Activated naive CD4-positive, alpha-beta T cell treated with anti-CD3 and anti-CD28 coated beads, Interleukin-2, amount 10 ng/mL, durations not matched to agents 7 days and 5 days (primary cell): ENCODE results near the gene CNOT6.

Experiments used
- CTCF ChIA-PET: fragments of 350-600 bp; sonication (Branson Sonifier 250); formaldehyde crosslinking; loops from one replicate; lab custom pipeline; 2021; ENCODE audit warnings: antibody characterized with exemption; lab: Charles Lee
- DNase-seq: peaks from one replicate; pipeline ENCODE4 v3.0.0-alpha.2; 2020
- H3K27ac Mint-ChIP-seq: one replicate; pipeline ENCODE4 v1.8.0; 2021; ENCODE audit warnings: mild to moderate bottlenecking, moderate library complexity, mixed read lengths
- H3K27me3 Mint-ChIP-seq: one replicate; pipeline ENCODE4 v1.8.0; 2021; ENCODE audit warnings: mild to moderate bottlenecking, mixed read lengths
- H3K36me3 Mint-ChIP-seq: one replicate; pipeline ENCODE4 v1.8.0; 2021; ENCODE audit warnings: mixed read lengths
- H3K4me1 Mint-ChIP-seq: one replicate; pipeline ENCODE4 v1.8.0; 2021; ENCODE audit warnings: mixed read lengths
- H3K4me3 Mint-ChIP-seq: one replicate; pipeline ENCODE4 v1.8.0; 2021; ENCODE audit warnings: mild to moderate bottlenecking, moderate library complexity, mixed read lengths
- H3K9me3 Mint-ChIP-seq: one replicate; pipeline ENCODE4 v1.8.0; 2021; ENCODE audit warnings: mixed read lengths

Gene CNOT6

DNA sequence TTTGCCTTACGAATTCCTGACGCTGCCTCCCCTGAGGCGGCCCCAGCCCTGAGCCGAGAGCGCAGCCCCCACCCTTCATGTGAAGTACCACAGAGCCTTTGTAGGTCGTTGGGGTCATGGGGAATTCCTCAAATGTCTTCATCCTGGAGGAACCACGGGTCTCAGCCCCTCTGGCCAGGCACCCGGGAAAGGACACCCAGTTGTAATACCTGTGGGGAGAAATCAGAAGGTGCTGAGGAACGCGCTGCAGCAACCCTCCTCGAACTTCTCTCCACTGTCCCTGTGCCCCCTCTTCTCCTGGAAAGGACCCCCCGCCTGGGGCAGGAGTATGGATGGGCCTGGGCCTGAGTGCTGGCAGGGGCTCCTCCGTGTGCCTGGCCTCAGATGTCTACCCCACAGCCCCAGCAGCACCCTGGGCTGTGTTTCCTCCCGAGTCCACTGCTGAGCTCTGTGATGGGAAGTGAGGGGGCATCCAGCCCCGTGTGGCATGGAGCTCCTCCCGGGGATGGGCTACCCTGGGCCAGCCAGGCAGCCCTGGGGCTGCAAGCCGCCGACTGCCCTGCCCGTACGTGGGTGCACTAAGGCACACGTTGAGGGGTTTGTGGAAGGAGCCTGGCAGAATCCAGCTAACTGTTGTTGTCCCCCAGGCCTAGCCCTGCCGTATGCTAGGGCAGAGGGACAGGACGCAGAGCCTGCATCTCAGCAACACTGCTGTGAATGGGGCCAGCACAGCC, 115.8 kb downstream of the CNOT6 start:
- CTCF ChIA-PET = no interaction called here
- peaks cover 2% of the 10 kb centered on the region for H3K4me1 Mint-ChIP-seq
- no peak overlapping the region for H3K27ac Mint-ChIP-seq
- no peaks in the 10 kb centered on the region for H3K36me3 Mint-ChIP-seq
- DNase-seq = no peak
- no peaks in the 10 kb centered on the region for H3K9me3 Mint-ChIP-seq
- peaks cover 6% of the 10 kb centered on the region for H3K27me3 Mint-ChIP-seq
- H3K4me3 Mint-ChIP-seq = no peak overlapping the region

DNA sequence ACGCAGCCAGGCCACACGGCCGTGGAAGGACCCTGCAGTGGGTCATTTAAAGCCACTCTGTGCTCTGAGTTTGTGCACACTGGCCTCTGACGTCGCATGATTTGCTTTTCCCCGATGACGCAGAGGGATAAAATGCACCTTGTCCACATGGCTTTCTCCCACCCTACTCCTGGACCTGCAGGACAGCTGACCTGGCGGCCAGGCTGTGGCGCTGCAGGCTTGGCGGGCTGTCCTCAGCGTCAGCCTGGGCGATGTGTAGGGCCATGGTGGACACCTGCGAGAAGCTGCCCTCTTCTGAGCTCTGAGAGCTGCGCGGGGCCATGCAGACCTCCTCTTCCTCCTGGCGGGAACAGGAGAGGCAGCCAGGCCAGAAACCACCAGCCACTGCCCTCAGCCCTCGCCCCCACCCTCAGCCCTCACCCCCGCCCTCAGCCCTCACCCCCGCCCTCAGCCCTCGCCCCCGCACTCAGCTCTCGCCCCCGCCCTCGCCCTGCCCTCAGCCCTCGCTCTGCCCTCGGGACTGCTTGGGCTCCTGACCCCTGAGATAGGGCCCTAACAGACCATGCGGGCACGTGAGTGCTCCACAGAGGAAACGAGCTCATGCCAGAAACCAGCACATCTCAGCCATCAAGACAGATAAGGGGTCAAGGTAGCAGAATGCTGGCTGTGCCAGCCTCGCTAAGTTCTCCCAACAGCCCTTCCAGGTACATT, 117.1 kb downstream of the CNOT6 start:
- CTCF ChIA-PET = no interaction called here
- DNase-seq = no peak

DNA sequence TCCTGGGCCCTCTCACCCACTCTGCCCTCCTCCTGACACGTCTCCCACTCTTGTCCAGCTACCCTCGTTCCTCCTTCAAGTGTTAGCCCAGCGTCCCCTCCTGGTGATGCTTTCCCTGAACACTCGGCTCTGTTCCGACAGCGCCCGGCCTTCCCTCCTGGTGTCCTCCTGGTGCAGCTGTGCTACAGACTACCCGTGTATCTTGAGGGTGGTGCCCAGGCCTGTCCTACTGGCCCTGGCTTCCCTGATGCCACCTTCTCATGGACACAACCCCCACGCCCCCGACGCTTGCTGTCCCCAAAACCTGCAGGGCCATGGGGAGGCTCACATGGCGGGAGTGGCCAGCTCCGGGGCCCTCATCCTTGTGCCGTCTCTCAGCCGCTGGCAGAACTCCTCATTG, 118.5 kb downstream of the CNOT6 start:
- no peaks in the 10 kb centered on the region for H3K9me3 Mint-ChIP-seq
- H3K36me3 Mint-ChIP-seq = no peaks in the 10 kb centered on the region
- H3K4me1 Mint-ChIP-seq = peaks cover 2% of the 10 kb centered on the region
- no peak overlapping the region for H3K4me3 Mint-ChIP-seq
- no peak for DNase-seq
- CTCF ChIA-PET = interaction anchor here (1.5 kb wide), 1 partner anchor 10 kb away, joined by 4 read pairs; no protein-coding TSS in a partner anchor
- H3K27ac Mint-ChIP-seq = no peak overlapping the region
- no peaks in the 10 kb centered on the region for H3K27me3 Mint-ChIP-seq

More for the DNA sequence above, 117.1 kb downstream of the CNOT6 start:
- H3K9me3 Mint-ChIP-seq = no peaks in the 10 kb centered on the region
- H3K36me3 Mint-ChIP-seq = no peaks in the 10 kb centered on the region
- peaks cover 2% of the 10 kb centered on the region for H3K4me1 Mint-ChIP-seq
- no peak overlapping the region for H3K27ac Mint-ChIP-seq
- H3K27me3 Mint-ChIP-seq = no peaks in the 10 kb centered on the region
- no peak overlapping the region for H3K4me3 Mint-ChIP-seq

DNA sequence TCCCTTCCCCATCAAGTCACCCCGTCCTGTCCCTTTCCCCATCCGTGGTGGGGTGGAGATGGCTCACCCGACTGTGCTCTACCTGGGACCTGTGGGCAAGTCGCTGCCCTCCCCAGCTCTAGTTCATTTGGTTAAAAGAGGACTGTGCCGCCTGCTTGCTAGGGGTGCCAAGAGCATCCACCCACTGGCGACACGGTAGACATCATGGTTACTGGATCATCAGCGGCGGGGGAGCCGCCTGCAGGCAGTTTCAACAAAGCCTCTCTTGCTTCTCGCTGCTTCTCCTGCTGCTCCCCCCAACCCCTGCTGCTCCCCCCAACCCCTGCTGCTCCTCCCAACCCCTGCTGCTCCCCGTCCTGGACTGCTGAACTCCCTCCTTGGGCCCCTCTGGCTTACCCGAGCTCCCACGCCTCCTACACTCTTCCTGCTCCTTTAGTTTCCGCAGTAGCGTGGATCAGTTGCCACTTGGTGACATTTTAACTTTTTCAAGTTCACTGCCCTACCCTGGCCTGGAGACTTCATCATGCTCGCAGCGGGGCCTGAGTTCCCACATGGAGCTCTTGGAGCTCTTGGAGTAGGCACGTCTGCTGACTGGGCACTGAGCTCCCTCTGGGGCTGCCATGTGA, 119.1 kb downstream of the CNOT6 start:
- H3K9me3 Mint-ChIP-seq = no peaks in the 10 kb centered on the region
- no peak overlapping the region for H3K27ac Mint-ChIP-seq
- H3K4me1 Mint-ChIP-seq = peaks cover under 1% of the 10 kb centered on the region
- H3K27me3 Mint-ChIP-seq = peaks cover 2% of the 10 kb centered on the region
- CTCF ChIA-PET = interaction anchor here (1.5 kb wide), 1 partner anchor 10 kb away, joined by 4 read pairs; no protein-coding TSS in a partner anchor
- no peak for DNase-seq
- no peak overlapping the region for H3K4me3 Mint-ChIP-seq
- no peaks in the 10 kb centered on the region for H3K36me3 Mint-ChIP-seq

DNA sequence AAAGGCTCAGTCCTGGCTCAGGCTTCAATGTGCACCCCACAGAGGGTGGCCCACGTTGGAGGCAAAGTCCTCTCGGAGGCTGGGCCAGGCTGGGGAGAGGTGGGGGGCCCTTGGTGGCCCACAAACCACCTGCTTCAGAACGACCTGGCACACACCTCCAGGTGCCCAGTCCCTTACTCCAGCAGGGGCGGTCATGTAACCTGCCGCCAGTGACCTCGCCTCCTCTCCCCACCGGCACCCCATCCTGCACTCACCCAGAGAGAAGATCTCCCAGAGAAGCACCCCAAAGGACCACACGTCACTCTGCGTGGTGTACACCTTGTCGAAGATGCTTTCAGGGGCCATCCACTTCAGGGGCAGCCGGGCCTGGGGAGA, 119.6 kb downstream of the CNOT6 start:
- peaks cover 6% of the 10 kb centered on the region for H3K27me3 Mint-ChIP-seq
- H3K36me3 Mint-ChIP-seq = no peaks in the 10 kb centered on the region
- CTCF ChIA-PET = no interaction called here
- no peak overlapping the region for H3K27ac Mint-ChIP-seq
- H3K9me3 Mint-ChIP-seq = no peaks in the 10 kb centered on the region
- H3K4me1 Mint-ChIP-seq = peaks cover 2% of the 10 kb centered on the region
- H3K4me3 Mint-ChIP-seq = no peak overlapping the region
- no peak for DNase-seq

DNA sequence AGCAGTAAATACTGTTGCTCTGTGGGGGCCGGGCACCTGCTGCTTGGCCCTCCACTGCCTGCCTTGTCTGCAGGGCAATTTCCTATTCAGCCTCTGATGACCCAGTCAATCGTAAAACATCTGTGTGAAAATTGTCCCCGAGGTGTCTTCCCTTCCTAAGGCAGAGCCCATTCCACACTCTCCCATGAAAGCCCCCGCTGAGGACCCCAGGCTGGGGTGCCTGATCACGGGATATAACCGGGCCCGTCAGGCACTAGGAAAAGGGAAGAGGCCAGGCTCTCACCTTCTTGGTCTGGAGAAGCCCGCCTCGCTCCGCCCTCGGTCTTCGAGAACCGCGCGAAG, 124.3 kb downstream of the CNOT6 start:
- peaks cover 9% of the 10 kb centered on the region for H3K4me1 Mint-ChIP-seq
- peak overlapping the region; percentile 49 for H3K4me3 Mint-ChIP-seq
- H3K27ac Mint-ChIP-seq = no peak overlapping the region
- H3K9me3 Mint-ChIP-seq = no peaks in the 10 kb centered on the region
- DNase-seq = no peak
- no peaks in the 10 kb centered on the region for H3K36me3 Mint-ChIP-seq
- H3K27me3 Mint-ChIP-seq = peaks cover 6% of the 10 kb centered on the region
- CTCF ChIA-PET = interaction anchor here (0.7 to 1.7 kb wide), 6 partner anchors 12 to 151 kb away, joined by 3 to 10 read pairs (median 4); no protein-coding TSS in a partner anchor

DNA sequence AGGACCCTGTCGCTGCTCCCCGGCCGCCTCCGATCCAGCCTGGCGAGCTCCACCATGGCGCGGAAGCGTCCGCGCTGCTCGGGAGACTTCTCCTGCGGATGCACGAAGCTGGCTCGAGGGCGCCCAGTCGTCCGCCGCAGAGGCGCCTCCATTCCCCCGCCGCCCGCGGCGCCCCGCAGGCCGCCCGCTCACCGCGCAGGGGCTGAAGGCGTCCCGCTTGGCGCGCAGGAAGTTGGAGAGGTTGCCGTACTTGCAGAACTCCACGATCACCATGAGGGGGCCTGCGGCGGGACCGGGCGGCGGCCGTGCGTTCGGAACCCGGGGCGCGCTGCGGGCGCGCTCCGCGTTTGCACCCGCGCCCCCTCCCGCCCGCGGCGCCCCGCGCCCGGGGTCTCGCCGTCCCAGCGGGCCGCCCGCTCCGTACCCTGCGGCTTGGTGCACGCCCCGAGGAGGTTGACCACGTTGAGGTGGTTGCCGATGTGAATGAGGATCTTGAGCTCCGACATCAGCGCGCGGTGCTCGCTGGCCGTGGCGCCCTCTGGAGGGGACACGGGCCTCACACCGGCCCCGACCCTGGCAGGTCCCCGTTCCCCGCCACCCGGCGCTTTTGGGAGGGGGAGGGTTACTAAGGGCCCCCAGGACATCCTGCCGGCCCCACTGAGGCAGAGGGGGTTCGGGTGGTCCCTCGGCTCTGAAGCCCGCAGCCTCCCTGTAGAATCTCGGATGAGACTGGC, 124.8 kb downstream of the CNOT6 start:
- no peaks in the 10 kb centered on the region for H3K9me3 Mint-ChIP-seq

DNA sequence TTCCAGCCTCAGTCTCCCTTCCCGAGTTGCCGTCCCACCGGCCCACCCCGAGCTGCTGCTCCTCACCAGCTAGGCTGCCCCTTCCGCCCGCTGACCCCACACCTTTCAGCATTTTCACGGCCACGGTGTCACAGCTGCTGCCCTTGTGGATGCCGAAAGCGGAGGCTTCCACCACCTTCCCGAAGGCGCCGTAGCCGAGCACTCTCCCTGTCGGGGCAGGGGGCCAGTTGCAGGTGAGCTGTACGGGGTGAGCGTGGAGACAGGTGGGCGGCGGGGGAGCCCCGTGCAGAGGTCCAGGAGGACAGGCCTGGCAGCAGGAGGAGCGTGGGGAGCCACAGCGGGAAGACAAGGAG, 125.4 kb downstream of the CNOT6 start:
- Mint-ChIP-seq H3K36me3 (no peaks in the 10 kb centered on the region), H3K27me3 (peaks cover 6% of the 10 kb centered on the region), H3K9me3 (no peaks in the 10 kb centered on the region), H3K4me3 (no peak overlapping the region), H3K4me1 (peaks cover 13% of the 10 kb centered on the region), H3K27ac (no peak overlapping the region)
- CTCF ChIA-PET = interaction anchor here (0.9 to 1.7 kb wide), 6 partner anchors 13 to 152 kb away, joined by 3 to 10 read pairs (median 4); no protein-coding TSS in a partner anchor
- DNase-seq = no peak

More for the DNA sequence above, 124.8 kb downstream of the CNOT6 start:
- CTCF ChIA-PET = interaction anchor here (0.7 to 1.7 kb wide), 7 partner anchors 12 to 151 kb away, joined by 3 to 10 read pairs (median 4); no protein-coding TSS in a partner anchor
- Mint-ChIP-seq H3K4me3 (peak overlapping the region; percentile 53), H3K27ac (no peak overlapping the region), H3K36me3 (no peaks in the 10 kb centered on the region), H3K4me1 (peaks cover 13% of the 10 kb centered on the region), H3K27me3 (peaks cover 6% of the 10 kb centered on the region)
- DNase-seq = peak; percentile 68

DNA sequence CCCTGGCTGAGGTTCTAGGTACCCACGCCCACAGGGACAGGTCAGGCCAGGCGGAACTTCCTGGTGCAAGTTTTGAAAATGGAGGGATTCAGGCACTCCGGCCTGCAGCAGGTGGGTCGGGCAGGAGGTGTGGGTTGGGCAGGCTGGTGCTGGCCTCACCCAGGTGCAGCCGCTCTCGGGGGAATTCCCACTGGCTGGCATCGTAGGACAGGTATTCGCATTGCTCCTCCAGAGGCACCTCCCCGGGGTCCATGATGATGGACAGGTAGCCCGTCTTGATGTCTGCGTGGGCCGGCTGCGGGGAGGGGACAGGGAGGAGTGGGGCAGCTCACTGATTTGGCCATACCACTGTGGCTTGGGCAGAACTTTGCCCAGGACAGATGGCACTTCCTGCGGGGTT, 125.8 kb downstream of the CNOT6 start:
- Mint-ChIP-seq H3K9me3 (no peaks in the 10 kb centered on the region), H3K27me3 (peaks cover 6% of the 10 kb centered on the region), H3K27ac (no peak overlapping the region), H3K36me3 (no peaks in the 10 kb centered on the region), H3K4me3 (no peak overlapping the region), H3K4me1 (peaks cover 16% of the 10 kb centered on the region)
- CTCF ChIA-PET = interaction anchor here (1.2 to 1.7 kb wide), 3 partner anchors 13 to 71 kb away, joined by 4 to 10 read pairs (median 6); no protein-coding TSS in a partner anchor
- DNase-seq = no peak

DNA sequence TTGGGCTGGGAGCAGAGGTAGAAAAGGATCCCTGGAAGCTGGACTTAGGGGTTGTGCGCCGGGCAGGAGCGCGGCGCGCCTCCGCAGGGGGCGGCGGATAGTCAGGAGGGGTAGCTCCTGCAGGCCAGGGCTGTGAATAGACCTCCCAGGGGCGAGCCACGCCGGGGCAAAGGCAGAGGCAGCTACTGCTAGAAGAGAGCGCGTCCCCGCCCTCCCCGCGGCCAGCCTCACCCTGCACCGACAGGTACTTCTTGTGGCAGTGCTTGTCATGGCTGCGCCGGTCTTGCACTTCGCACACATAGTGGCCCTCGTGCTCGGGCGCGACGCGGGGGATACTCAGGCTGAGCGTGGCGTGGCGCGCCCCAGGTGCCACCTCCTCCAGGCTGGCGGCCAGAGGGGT, 127.1 kb downstream of the CNOT6 start:
- Mint-ChIP-seq H3K36me3 (no peaks in the 10 kb centered on the region), H3K4me3 (no peak overlapping the region), H3K9me3 (no peaks in the 10 kb centered on the region), H3K27ac (no peak overlapping the region), H3K27me3 (peaks cover 6% of the 10 kb centered on the region), H3K4me1 (peaks cover 16% of the 10 kb centered on the region)
- CTCF ChIA-PET = no interaction called here
- no peak for DNase-seq

DNA sequence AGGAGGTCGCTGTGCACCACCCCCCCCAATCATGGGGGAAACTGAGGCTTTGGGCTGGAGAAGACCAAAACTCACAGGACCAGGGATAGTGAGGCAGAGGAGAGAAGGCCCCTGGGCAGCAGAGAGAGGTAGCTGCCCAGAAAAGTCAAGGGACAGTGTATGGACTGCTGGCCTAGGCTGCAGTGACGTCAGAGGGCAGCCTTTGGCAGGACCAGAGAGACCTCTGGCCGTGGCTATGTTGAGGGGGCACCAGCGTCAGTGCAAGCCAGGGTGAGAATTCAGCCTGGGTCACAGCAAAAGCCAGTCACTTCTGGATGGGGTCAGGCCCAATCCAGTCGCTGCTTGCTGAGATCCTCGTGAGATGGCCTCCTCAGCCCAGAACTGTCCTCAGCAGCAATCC, 128.7 kb downstream of the CNOT6 start:
- Mint-ChIP-seq H3K4me1 (peaks cover 16% of the 10 kb centered on the region), H3K9me3 (no peaks in the 10 kb centered on the region), H3K27ac (peak overlapping the region; percentile 19), H3K4me3 (no peak overlapping the region), H3K36me3 (no peaks in the 10 kb centered on the region), H3K27me3 (peaks cover 6% of the 10 kb centered on the region)
- CTCF ChIA-PET = no interaction called here
- no peak for DNase-seq

DNA sequence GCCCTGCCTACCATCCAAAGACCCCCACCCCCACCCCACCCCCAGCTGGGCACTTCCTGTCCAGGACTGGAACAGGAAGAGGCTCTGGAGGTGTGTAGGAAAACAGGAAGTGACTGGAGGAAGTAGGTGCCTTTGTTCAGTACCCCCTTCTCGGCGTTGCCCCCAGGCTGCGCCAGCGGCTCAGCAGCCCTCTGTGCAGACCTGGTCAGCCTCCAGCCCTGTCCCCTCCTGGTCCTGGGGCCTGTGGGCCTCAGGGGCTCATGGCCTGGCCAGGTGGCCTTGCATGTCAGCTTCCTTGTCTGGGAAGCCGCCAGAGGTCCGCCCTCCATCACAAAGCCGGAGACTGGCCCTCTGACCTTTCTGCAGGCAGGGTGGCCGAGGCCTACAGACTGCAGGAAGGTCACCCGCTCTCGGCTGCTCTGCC, 129.2 kb downstream of the CNOT6 start:
- no peaks in the 10 kb centered on the region for H3K36me3 Mint-ChIP-seq
- H3K4me1 Mint-ChIP-seq = peaks cover 15% of the 10 kb centered on the region
- CTCF ChIA-PET = no interaction called here
- H3K27ac Mint-ChIP-seq = no peak overlapping the region
- no peak for DNase-seq
- no peak overlapping the region for H3K4me3 Mint-ChIP-seq
- peaks cover 4% of the 10 kb centered on the region for H3K27me3 Mint-ChIP-seq
- H3K9me3 Mint-ChIP-seq = no peaks in the 10 kb centered on the region

DNA sequence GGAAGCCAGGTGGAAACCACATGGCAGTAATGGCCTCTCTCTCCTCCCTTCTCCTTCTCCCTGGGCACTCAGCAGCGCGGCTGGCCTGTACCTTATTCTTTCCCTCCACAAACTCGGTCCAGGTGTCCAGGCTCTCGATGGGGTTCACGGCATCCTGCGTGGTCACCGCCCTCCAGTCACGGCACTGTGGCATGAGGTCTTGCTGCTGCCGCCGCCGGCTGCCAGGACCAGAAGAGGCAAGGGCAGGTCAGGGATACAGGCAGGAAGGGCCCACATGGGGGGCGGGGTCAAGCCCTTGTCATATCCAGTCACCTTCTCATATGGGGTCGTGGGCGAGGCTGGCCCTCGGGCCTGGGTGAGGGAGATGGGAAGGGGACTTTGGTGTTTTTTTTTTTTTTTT, 129.7 kb downstream of the CNOT6 start:
- Mint-ChIP-seq H3K36me3 (no peaks in the 10 kb centered on the region), H3K27ac (peak overlapping the region; percentile 58), H3K9me3 (no peaks in the 10 kb centered on the region), H3K27me3 (no peaks in the 10 kb centered on the region), H3K4me1 (peaks cover 14% of the 10 kb centered on the region), H3K4me3 (no peak overlapping the region)
- CTCF ChIA-PET = no interaction called here
- no peak for DNase-seq

DNA sequence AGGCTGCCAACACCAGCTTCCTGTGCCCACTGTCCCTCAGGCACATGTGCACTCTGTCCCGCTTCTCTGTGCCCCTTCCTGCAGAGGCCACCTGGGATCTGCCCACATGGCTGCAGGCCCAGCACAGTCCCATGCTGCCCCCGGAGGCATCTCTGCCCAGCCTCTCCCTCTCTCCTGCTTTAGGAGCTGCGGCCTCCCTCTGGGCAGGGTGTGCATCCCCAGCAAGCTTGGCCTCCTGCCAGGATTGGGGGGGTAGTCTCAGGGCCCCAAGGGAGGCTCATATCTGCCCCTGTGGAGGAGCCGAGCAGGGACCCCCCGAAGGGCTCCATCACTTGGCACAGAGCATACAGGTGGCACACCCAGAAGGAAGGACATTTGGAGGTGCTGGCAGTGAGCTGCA, 130.4 kb downstream of the CNOT6 start:
- CTCF ChIA-PET = no interaction called here
- no peaks in the 10 kb centered on the region for H3K27me3 Mint-ChIP-seq
- no peak overlapping the region for H3K27ac Mint-ChIP-seq
- H3K9me3 Mint-ChIP-seq = no peaks in the 10 kb centered on the region
- no peak overlapping the region for H3K4me3 Mint-ChIP-seq
- no peaks in the 10 kb centered on the region for H3K36me3 Mint-ChIP-seq
- peaks cover 14% of the 10 kb centered on the region for H3K4me1 Mint-ChIP-seq
- no peak for DNase-seq
